Activated CD8-positive, alpha-beta memory T cell treated with anti-CD3 and anti-CD28 coated beads for 4 hours (primary cell): ENCODE data around the gene PTCH2.
A peak's percentile ranks its signal among the peaks of the same experiment; 100 is the strongest.
"Not testable (repeated sequence)": the region's sequence is repeated elsewhere in the genome, so short reads cannot be mapped to it uniquely, and the experiment has no call there.

Experiments used
- DNase-seq, 2 donors: peaks; one replicate each; pipeline ENCODE4 v3.0.0-alpha.2; 2020; ENCODE audit warnings: low read depth in 2 of 2

The PTCH2 gene

DNA sequence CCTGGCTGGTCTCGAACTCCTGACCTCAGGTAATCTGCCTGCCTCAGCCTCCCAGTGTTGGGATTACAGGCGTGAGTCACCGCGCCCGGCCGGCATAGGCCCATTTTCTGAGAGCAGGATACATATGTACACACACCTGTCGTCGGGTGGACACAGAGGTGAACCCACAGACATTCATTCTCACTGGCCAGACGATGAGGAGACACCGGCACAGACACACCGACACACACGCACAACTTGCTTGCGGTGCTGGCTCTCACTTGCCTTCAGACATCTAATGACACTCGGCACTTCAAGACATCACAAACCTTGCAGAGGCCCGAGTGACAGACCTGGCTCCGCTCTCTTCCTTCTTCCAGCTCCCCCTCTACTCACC is 579 bp downstream of the PTCH2 start:
- DNase-seq = no peak

GRCh38 chr1:44839576-44839975 is 3.5 kb downstream of the PTCH2 start:
- DNase-seq = no peak

DNA sequence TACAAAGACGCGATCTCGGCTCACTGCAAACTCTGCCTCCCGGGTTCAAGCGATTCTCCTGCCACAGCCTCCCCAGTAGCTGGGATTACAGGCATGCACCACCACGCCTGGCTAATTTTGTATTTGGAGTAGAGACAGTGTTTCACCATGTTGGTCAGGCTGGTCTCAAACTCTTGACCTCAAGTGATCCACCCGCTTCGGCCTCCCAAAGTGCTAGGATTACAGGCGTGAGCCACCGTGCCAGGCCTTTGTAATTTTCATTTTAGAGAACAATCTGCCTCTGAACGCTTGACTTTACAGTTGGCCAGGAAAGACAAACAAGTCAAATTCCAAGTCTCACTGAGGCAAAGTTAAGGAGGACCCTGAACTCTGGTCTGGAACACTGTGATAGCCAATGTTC is 4.8 kb downstream of the PTCH2 start:
- not testable (repeated sequence) for DNase-seq

- DNase-seq = peak; percentile 72 to 73
These were observed 7.0 kb downstream of the PTCH2 start for GRCh38 chr1:44835738-44836675.

- DNase-seq = no peak
These were observed 8.7 kb downstream of the PTCH2 start for GRCh38 chr1:44834328-44834727.

DNA sequence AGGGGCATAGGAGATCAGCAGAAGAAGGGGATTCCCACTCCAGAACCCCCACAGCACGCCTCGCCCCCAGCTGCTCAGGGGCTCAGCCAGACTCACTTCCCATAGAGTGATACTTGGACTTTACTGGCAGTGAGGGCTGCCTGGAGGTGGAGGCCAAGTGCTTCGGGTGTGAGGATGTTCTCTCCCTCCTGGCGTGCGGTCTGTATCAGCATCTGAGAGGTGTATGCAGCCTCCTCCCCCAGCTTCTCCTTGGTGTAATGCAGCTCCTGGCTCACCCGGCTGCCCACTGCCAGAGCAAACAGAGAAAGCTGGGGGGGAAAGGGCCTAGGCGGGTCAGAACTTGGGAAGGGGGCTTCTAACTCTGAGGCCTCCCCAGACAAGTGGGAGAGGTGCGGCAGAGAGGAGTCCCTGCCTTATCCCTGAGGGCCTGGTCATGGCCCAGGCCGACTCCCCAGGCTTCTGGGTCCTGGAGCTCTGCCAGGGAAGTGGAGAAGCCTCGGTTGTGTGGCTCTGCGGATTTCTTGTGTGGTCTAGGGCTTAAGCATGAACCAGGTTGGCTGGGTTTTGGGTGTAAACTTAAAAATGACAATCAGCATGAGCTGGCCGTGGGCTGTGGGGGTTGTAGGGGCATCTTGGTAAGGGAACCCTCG is 10.9 kb downstream of the PTCH2 start:
- DNase-seq = no peak

GRCh38 chr1:44831516-44831915 is 11.5 kb downstream of the PTCH2 start:
- no peak for DNase-seq

- no peak for DNase-seq
These were observed 12.2 kb downstream of the PTCH2 start for GRCh38 chr1:44830900-44831304.

- no peak for DNase-seq
These were observed 13.3 kb downstream of the PTCH2 start for GRCh38 chr1:44829506-44830384.

GRCh38 chr1:44828841-44829440 is 14.1 kb downstream of the PTCH2 start:
- no peak for DNase-seq

- DNase-seq = no peak
These were observed 14.9 kb downstream of the PTCH2 start for GRCh38 chr1:44828003-44828651.

DNA sequence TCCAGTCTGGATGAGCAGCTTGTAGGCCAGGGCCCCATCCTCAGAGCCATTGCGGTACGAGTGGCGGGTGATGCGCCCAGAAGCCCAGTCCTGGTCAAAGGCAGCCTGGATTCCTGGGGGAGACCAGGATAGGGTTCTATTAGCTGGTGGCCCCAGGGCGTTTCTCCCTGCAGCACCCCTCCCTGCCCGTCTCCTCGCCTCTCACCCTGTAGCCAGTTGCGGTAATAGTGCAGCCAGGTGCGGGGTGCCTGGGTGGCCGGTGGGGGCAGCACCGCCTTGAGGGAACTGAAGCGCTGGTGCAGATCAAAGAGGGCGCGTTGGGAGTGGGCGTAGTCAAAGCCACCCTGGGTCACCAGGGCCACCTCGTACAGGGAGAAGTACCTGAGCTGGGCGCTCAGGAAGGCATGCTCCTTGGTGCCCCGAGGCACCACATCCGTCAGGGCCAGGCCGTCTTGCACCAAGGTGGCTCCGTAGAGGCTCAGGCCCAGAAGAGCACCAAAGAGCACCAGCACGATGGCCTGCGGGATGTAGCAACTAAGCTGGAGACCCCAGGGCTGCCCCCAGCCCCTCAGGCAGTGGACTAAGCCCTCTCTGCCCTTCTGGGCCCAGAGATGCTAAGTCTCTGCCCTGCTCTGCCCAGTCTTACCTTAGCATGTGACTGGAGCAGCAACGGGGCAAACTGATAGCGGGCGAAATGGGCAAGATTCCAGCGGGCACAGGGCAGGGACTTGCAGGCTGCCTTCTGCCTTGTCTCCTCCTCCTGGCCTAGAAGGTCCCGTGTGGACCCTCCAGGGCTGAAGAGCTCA is 15.7 kb downstream of the PTCH2 start:
- no peak for DNase-seq

DNA sequence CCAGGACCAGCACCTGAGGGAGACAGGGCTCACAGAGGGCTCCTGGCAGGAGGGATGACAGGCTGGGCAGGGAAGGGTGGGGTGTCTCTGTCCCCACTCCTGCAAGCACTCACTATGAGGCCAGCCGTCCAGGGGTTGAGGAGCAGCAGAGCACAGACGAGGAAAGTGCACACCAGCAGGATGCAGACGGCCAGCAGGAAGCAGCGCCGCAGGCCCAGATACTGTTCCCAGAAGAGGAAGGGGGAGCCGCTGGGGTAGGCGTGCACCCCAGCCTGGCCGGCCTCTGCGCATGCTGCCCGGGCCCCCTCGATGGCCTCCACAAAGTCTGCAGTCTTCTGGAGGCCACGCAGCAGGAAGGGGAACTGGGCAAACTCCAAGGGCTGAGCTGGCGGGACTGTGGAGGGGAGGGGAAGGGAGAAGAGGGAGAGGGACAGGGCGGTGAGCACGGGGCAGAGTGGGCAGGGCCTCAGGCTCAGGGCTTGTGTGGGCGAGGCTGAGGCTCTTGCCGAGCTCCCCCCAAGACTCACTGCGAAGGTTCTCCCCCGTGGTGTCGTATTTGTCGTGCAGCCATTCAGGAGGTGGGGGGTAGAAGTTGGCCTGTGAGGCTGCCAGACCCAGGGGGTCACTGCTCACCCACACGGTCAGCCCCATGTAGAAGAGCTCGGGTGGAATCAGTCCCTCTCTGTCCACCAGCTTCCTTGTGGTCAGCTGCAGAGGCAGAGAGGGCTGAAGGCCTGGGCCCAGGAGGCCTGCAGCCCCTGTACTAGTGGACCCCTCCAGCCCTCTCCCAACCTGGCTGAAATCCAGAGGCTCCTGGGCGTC is 16.5 kb downstream of the PTCH2 start:
- DNase-seq = no peak

GRCh38 chr1:44824392-44824791 is 18.7 kb downstream of the PTCH2 start:
- not testable (repeated sequence) for DNase-seq

DNA sequence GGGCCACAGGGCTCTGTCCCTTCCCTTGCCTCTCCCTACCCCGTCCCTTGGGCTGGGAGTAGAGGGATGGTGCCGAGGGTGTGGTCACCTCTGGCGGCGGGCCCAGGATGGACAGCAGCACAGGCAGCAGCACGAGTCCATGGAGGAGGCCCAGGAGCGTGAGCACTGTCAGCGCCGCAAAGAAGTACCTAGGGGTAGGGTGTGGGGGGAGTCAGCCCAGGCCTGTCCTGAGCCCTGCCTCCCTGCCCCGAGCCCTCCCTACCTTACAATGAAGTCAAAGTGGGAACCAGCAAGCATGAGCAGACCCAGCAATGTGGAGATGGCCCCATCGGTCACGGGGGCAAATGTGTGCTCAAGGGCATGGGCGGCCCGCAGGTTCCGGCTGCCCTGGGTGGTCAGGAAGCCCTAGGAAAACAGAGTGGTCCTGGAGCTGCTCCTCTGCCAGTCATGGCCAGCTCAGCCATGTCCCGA is 20.0 kb downstream of the PTCH2 start:
- no peak for DNase-seq

DNA sequence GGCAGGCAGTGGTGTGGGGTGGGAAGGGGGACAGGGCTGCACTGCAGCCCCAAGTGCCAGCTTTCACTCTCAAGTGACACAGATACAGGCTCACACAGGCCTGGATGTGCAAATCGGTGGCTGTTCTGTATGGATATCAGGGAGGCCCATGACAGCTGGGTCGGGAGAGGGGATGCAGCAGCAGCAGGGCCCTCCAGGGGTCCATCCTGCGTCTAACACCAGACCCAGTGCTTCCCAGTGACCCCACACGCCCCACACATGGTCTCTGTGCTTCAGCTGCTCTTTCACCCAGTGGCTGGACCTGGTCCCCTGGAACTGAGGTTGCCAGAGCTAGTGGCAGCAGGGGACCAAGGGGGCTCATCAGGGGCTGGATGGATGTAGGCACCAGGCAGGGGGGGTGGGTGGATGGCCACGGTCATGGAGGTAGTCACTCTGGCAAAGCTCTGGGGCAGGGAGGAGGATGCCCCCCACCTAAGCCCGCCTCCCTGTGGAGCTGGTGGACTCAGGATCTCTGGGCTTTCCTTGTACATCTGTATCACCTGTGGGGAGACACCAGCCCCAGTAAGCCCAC is 20.8 kb downstream of the PTCH2 start:
- no peak for DNase-seq

GRCh38 chr1:44821240-44821715 is 21.8 kb downstream of the PTCH2 start:
- DNase-seq = no peak

DNA sequence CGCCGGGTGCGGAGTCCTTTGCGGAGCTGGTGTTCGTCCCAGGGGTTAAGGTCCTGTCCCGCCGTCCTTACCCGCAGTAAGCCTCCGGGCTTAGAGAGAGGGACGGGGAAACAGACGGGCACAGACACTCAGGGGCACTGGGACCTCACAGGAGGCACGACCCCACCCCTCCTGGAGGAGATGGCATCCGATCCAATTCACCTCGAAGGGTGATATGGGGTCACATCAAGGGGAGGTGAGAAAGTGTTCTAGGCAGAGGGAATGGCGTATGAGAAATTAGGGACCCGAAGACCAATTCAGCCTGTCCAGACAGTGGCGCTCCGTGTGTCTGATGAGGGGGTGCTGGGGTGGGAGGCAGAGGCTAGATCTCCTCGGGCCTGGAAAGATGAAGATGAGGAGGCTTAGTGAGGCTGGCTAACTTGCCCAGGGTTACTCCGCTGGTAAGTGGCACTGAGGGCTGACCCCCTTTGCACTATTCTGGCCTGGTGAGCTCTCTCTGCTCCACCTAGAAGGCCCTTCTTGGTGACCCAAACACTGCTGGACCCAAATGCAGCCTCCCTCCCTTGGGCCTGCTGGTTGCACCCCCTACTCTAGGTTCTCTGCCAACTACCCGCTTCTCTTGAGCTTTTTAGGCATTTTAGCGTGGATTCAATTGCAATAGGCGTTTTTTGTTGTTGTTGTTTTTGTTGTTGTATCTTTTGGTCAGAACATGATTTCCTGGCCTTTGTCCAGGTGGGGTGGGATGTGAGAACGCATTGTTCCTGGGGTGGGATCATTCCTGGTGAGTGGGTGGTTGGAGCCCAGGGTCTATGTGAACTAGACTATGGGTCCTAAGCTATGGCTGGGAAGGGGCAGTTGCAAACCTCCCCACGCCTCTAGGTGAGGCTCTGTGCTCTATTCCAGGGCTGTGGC is 22.5 kb downstream of the PTCH2 start:
- DNase-seq = no peak
